Stimulated activated CD8-positive, alpha-beta memory T cell treated with anti-CD3 and anti-CD28 coated beads, Interleukin-15, amount 100 ng/mL, for 4 hours (primary cell): ENCODE measurements around the gene C2CD4D.
"Not testable (repeated sequence)": the region's sequence is repeated elsewhere in the genome, so short reads cannot be mapped to it uniquely, and the experiment has no call there.

Source experiments
- DNase-seq, 2 donors: peaks; one replicate each; pipeline ENCODE4 v3.0.0-alpha.2; 2020; ENCODE audit warnings: low read depth in 2 of 2

Gene C2CD4D

GRCh38 chr1:151839457-151840403 lies at the start of gene C2CD4D:
Gene C2CD4D (minus strand): TSS chr1:151839820. CDS start chr1:151838989, 831 bp downstream.
- DNase-seq = peak; percentile 41 to 50

- no peak for DNase-seq
These were observed 49.5 kb upstream of the C2CD4D start for GRCh38 chr1:151888972-151889570.

- DNase-seq = no peak
These were observed 47.4 kb upstream of the C2CD4D start for GRCh38 chr1:151887028-151887427.

GRCh38 chr1:151885479-151885878 lies 45.9 kb upstream of the C2CD4D start:
- no peak for DNase-seq

- not testable (repeated sequence) for DNase-seq
These were observed 45.3 kb upstream of the C2CD4D start for GRCh38 chr1:151884879-151885278.

- not testable (repeated sequence) for DNase-seq
These were observed 44.8 kb upstream of the C2CD4D start for GRCh38 chr1:151884445-151884844.

GRCh38 chr1:151883898-151884297 lies 44.3 kb upstream of the C2CD4D start:
- DNase-seq = not testable (repeated sequence)

- not testable (repeated sequence) for DNase-seq
These were observed 43.3 kb upstream of the C2CD4D start for GRCh38 chr1:151882918-151883317.

- no peak for DNase-seq
These were observed 42.8 kb upstream of the C2CD4D start for GRCh38 chr1:151882466-151882865.

GRCh38 chr1:151881479-151881878 lies 41.9 kb upstream of the C2CD4D start:
- no peak for DNase-seq

- DNase-seq = no peak
These were observed 35.9 kb upstream of the C2CD4D start for GRCh38 chr1:151875419-151876097.

- DNase-seq = not testable (repeated sequence)
These were observed 33.2 kb upstream of the C2CD4D start for GRCh38 chr1:151872776-151873175.

GRCh38 chr1:151871284-151872030 lies 31.8 kb upstream of the C2CD4D start:
- no peak for DNase-seq

- DNase-seq = no peak
These were observed 28.9 kb upstream of the C2CD4D start for GRCh38 chr1:151868486-151868885.

- no peak for DNase-seq
These were observed 28.3 kb upstream of the C2CD4D start for GRCh38 chr1:151867765-151868411.

GRCh38 chr1:151867321-151867720 lies 27.7 kb upstream of the C2CD4D start:
- DNase-seq = no peak

GRCh38 chr1:151864411-151864810 lies 24.8 kb upstream of the C2CD4D start:
- no peak for DNase-seq

GRCh38 chr1:151862604-151863003 lies 23.0 kb upstream of the C2CD4D start:
- DNase-seq = no peak

GRCh38 chr1:151860504-151861187 lies 21.0 kb upstream of the C2CD4D start:
- no peak for DNase-seq

- no peak for DNase-seq
These were observed 20.3 kb upstream of the C2CD4D start for GRCh38 chr1:151859891-151860293.
